ENCODE measurements around the gene UEVLD.

UEVLD gene

DNA sequence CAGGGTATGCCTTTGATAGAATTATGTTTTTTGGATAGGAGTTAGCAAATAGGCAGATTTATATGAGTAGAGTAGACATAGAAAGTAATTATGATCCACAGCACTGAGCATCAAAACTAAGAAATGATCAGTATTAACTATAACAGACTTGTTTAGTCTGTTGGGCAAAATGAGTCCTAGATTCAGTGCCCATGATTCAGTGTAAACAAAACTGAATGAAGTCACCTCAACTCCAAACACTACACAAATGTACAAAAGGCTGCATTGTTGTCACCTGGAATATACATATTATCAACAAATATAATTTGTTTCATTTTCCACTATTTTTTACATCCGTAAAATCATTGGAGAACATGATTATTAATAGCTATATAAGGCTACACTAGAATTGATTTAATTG, 6.7 kb downstream of the UEVLD start:
- no peak for DNase-seq (ENCODE audit: low read depth in 2 of 2)

DNA sequence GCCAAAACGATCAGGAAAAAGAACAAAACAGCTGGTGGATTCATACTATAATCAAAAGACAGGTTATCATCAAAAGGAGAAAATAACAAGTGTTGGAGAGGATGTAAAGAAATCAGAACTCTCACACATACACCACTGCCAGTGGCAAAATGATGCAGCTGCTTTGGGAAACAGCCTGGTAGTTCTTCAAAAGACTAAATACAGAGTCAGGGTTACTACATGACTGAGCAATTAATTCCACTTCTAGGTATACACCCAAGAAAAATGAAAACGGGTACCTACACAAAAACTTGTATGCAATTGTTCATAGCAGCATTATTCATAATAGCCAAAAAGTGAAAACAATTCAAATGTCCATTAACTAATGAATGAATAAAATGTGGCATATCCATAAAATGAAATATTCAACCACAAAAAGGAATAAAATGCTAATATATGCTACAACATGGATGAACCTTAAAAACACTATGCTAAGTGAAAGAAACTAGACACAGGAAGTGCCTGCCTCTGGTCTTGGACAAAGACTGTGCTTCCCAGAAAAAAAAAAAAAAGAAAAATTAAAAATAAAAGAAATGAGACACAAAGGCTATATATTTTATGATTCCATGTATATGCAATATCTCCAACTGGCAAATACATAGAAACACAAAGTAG, 8.3 kb downstream of the UEVLD start:
- no peak for DNase-seq (ENCODE audit: low read depth in 2 of 2)

DNA sequence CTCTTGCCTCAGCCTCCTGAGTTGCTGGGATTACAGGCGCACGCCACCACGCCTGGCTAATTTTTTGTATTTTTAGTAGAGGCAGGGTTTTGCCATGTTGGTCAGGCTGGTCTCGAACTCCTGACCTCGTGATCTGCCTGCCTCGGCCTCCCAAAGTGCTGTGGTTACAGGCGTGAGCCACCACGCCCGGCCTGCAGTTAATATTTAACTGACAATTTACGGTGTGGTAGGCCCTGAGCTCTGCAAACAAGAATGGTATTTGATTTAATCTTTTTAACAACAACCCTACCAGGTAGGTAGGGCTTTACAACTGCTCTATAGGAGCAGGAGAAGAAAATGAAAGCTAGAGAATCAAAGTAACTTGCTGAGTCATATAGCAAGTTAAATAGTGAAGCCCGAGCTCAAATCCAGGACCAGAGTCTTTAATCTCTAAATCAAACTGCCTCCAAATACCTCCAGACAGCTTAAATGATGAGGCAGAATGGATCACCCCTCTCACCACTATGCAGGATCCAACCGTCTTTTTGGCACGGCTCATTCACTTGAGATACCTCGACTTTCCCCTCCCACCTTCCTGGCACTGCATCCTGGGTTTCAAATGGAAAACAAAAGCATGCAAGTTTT, 9.4 kb downstream of the UEVLD start:
- DNase-seq (ENCODE audit: low read depth in 2 of 2) = no peak

DNA sequence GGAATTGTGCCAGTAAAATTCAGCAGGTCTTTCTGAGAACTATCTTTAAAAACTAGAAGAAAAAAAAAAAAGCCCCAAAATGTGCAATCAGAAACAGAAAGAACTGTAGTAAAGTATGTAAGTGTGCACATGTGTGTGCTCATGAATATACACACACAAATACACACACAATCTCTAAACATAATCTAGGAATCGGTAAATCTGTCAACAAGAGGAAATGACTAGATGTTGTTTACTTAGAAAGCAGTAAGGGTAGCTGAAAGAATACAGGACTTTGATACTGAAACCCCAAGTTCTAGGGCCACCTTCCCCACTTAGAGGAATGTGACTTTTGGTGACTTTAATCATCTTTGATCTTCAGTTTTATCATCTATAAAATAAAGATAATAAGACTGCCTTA, 13.2 kb downstream of the UEVLD start:
- DNase-seq (ENCODE audit: low read depth in 2 of 2) = no peak

DNA sequence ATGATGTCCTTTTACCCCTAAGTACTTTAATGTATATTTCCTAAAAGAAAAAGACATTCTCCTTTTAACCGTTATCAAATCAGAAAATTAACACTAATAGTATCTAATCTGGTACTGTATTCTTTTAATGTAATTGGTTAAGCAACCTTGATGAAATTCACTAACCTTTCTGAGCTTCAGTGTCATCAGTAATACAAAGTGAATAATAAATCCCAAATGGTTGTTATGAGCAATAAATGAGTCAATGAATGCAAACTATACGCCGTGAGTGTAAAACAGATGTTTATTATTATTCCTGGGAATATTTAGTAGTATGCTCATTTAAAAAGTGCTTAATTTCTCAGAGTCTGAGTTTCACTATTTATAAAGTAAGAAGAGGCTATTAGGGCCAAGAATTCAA, 21.5 kb downstream of the UEVLD start:
- no peak for DNase-seq (ENCODE audit: low read depth in 2 of 2)

DNA sequence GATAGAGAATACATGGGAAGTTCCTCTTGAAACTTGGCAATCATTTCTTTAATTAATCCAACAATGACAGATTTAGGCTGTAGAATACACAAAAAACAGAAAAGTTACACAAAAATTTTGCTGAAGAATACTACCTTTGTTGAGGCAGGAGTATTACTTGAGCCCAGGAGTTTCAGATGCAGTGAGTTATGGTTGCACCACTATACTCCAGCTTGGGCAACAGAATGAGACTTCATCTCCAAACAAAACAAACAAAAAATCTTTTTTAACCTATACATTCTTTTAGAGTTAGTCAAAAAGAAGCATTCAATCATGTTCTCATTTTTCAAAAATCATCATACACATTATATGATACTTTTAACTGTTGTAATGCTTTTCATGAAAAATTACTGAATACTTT, 22.1 kb downstream of the UEVLD start:
- no peak for DNase-seq (ENCODE audit: low read depth in 2 of 2)

DNA sequence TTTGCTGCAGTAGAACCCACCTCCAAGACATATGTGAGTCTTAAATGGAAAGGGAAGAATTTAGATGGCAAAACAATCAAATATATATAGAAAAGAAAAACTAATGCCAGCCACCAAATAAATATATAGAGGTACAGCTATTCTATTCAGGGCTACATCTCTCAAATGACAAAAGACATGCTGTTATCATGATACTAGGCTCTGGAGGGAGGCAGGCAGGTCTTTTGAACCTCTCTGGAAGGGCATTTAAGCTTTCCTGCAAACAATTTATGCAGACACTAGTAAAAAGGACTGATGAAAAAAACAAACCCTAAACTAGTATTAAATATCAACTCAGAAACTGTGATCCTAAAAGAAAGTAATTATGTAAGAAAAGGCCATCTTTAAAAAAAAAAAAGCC, 24.4 kb downstream of the UEVLD start:
- no peak for DNase-seq (ENCODE audit: low read depth in 2 of 2)

DNA sequence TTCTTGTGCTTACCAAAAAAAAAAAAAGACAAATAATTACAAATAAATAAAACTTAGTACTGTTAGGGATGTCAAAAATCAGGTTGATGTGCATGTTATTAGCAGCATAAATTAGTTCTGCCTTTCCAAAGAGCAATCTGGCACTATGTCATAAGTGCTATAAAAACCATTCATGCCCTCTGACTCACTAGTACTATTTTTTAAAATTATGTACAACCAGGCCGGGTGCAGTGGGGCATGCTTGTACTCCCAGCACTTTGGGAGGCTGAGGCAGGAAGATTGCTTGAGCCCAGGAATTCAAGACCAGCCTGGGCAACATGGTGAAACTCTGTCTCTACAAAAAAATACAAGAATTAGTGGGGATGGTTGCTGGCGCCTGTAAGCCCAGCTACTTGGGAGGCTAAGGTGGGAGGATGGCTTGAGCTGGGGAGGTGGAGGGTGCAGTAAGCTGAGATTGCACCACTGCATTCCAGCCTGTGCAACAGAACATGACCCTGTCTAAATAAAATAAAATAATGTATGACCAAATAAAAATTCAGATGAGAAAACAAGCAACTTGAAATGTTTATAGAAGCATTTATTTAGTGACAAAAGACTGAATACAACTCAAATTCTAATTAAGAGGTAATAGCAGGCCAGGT, 25.3 kb downstream of the UEVLD start:
- DNase-seq (ENCODE audit: low read depth in 2 of 2) = no peak

DNA sequence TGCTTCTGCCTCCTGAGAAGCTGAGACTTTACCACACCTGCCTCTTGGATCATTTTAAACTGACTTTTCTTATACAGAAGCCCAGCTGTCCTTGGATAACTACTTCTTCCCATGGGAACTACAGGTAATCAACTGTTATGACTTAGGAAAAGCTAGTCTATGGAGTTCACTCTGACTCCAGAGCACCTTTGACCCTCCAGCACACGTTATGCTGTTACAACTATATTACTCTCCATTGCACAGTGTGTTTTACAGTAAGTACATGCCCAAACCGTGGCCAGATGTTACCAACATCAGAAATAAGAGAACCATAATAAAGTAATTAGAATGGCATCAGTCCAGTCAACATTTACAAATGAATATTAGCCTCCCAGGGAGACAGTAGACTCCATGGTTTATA, 40.5 kb downstream of the UEVLD start:
- DNase-seq (ENCODE audit: low read depth in 2 of 2) = no peak

DNA sequence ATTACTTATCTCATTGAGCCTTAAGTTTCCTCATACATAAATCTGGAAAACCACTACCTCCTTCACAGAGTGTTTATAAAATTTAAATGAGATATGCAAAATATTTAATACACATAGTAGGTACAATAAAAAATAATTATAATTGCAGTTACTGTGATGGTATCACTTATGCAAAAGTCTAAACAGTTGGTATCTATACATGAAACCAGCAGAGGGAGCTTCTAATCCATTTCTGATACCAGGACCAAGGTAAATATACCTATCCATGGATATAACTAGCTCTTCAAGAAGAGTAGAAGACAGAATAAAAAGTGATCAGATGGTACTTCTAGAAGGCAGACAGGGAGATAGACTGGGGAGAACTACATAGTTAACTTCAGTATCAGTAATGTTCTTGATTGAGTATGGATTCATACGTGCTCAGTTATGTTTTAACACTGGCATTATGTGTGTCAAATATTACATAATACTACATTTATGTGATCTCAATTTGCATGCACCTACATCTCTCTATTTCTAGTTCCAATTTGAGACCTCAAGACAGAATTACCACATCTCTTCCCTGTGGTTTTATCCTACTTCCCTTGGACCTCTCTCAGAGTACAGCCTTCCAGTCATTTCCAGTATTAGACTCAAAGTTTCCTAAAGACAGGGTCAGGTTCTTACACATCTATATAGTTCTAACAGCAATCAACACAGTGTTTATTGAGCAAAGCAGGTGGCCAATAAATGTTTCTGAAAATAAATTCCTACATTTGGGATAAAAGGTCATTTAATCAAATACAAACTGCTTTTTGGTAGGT, 48.1 kb downstream of the UEVLD start:
- DNase-seq (ENCODE audit: low read depth in 2 of 2) = no peak

DNA sequence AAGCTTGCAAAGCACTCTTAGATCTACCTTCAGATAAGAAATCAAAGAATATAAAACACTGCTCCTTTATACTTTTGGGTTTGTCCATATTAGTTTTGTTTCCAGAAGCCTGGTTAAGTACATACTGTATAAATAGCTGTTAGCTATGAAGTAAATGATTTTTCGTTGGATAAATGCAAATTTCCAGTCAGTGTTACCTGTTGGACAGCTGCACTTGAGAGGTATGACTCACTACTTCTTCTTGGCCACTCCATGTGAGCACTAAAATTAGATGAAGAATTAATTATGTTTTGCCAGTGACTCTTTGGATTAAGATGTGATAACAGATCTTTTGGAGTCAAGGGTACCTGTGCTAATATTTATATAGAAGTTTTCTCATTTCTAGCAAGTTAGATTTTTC, 52.3 kb downstream of the UEVLD start:
- no peak for DNase-seq (ENCODE audit: low read depth in 2 of 2)

DNA sequence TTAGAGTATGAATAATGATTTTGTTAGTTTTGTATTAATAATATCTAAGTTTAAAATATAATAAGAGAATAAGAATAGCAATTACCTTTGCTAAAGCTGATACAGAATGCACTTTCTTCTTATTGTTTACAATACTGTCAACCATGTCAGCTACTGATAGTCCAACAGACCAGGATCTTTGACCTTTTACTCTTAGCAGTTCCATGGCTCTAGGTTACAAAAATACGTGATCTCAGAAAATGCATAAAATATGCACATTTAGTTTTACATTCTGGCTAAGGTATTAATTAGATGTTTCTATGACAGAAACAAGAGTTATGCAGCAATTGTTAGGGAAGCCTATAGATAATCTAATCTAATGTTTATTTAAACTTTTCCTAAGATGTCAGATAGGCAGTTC, 54.3 kb downstream of the UEVLD start:
- no peak for DNase-seq (ENCODE audit: low read depth in 2 of 2)

DNA sequence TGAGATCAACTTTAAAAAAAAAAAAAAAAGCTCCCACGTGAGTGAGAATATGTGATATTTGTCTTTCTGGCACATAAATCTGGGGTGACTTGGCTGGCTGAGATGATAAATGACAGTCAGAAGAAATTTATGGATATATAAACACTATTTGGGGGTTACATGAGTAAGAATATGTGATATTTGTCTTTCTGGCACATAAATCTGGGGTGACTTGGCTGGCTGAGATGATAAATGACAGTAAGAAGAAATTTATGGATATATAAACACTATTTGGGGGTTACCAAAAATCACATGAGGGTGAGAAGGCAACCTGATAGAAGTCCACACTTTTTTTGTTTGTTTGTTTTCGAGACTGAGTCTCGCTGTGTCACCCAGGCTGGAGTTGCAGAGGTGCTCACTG, 55.2 kb downstream of the UEVLD start:
- DNase-seq (ENCODE audit: low read depth in 2 of 2) = no peak

DNA sequence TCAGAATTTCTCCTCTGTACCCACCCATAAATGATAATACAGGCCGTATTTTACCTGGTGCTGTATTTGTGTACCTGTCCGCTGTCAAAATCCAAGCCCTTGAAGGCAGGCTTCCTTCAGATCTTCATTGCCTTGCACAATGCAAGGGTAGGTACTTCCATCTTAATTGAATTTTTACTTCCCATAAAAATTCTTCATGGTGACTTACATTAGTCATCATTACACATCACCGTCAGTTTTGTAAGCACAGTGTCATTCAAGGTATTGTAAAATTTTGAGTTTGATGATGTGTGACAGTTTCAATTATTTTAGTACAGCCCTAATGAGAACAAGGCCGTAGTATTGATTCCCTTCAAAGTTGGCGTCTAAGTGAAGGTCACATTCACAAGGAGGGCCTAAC, 61.0 kb downstream of the UEVLD start:
- DNase-seq (ENCODE audit: low read depth in 2 of 2) = no peak

DNA sequence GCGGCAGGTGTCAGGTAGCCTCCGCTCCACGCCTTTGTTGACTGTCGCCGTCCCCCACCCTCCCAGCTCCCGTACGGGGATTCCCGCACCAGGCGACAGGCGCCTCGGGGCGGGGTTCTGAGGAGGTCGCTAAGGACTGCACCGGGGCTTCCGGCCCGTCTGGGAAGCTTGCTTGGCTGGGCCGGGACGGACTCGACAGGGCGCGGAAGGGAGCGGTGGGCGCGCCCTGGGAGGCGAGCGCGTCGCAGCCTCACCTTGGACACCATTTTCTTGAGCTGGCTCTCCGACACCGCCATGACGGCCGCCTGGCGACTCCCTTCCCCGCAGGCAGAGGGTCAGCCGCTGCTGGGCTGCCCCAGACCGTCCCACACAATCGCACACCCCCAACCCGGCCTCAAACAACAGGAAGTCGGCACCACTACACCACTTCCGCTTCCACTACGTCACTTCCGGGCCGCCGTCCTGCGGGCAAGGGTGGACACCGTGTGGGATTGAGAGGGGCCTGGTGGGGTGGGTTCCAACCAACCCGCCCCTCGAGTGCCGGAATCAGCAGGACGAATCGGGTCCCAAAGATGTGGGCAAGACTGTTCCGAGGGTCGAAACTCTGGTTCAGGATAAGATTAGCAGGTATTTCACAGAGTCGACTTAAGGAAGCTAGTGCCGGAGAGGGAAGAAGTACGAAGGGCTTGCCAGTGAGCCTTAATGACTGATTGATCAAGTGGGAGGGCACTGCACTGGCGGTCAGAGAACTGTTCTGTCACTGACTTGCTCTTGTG, 61.8 kb downstream of the UEVLD start, which contains the start of gene TSG101:
Gene TSG101, minus strand, starts transcription at position 422 of the 776 bp plus-strand sequence. Its CDS starts 126 bp downstream, at position 296.
- peak; percentile 90 for DNase-seq (ENCODE audit: low read depth in 2 of 2)

DNA sequence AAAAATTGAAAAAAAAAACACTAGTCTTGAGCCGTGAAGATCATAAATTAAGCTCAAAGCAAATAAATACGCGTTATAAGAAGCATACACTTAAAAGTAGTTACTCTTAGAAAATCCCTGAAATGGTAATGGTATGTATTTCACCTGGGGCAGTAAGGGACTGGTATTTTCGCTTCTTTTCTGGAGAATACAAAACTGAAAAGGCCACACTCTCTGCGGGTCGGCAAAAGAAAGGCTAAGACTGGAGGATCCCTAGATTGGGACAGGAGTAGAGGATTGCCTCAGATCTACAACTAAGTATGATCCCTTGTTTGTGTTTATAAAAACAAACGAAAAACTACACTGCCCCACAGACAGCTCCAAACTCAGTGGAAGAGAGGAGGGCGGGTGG, 62.4 kb downstream of the UEVLD start:
- no peak for DNase-seq (ENCODE audit: low read depth in 2 of 2)

DNA sequence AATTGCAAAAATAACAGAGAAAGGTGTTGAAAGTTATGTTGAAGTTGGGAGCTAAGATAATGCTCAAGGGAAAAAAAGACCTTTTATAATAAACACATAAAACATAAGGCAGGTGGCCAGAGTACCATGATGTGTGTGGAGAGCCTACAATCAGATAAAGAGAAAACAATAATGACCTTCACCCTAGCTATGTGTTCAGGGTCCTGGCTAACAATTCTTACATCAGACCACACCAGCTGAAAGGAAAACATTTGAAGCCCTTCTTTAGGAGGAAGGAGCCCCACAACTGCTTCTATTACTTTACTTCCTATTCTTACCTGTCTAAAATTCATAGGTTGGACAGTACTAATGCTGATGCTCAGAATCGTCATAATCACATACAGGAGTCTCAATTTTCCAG, 64.3 kb downstream of the UEVLD start:
- DNase-seq (ENCODE audit: low read depth in 2 of 2) = no peak

DNA sequence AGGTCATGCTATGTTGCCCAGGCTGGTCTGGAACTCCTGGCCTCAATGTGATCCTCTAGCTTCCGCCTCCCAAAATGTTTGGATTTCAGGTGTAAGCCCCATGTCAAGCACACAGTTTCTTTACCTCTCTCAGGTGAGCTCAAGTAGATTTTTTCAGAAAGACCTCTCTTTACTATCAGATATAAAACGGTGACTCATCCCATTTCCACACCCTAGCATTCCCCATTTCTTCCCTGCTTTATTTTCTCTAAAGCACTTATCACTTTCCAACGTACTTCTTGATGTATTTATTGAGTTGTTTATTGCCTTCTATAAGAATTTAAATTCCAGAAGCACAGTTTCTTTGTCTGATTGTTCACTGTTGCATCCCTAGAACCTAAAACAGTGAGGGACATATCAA, 65.5 kb downstream of the UEVLD start:
- DNase-seq (ENCODE audit: low read depth in 2 of 2) = no peak

DNA sequence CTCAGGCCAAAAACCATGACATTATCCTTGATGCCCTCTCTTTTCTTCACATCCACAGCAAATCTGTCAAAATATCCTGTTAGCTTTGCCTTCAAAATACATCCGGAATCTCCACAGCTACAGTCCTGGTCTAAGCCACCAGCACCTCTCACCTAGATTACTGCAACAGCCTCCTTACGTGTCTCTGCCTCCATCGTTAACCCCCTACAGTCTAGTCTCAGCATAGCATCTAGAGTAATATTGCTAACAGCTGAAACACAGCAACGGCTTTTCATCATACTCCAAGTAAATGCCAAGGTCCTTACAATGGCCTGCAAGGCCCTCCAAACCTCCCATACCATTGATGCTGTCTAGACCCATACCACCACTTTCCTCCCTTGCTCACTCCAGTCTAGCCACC, 66.1 kb downstream of the UEVLD start:
- DNase-seq (ENCODE audit: low read depth in 2 of 2) = no peak

DNA sequence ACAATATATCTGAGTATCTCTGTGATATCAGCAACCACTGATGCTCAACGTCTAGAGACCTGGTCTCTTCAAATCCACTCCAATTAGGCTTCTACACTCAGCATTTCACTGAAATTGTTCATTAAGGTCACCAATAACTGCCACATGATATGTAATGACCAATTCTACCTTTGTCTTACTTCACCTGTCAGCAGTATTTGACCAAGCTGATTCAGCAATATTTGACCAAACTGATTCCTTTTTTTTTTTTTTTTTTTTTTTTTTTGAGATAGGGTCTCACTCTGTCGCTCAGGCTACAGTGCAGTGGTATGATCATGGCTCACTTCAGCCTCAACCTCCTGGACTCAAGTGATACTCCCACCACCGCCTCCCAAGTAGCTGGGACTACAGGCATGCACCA, 67.4 kb downstream of the UEVLD start:
- no peak for DNase-seq (ENCODE audit: low read depth in 2 of 2)

DNA sequence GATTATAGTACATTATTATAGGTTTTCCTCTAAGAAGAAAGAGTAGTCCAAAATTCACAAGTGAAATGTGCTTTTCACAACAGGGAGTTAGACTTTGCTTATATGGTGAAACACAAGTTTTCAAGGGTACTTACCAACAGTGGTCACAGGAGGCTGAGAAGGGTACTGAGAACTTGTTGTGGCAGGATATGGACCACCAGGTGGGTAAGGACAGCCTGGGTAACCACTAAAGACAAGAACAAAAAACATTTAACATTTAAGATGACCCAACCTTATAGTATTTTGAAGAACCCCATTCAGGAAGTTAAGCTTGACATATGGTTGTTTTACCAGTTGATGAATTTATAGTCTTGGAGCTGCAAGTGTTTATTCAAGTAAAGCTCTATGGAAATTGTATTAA, 86.2 kb downstream of the UEVLD start:
- no peak for DNase-seq (ENCODE audit: low read depth in 2 of 2)

DNA sequence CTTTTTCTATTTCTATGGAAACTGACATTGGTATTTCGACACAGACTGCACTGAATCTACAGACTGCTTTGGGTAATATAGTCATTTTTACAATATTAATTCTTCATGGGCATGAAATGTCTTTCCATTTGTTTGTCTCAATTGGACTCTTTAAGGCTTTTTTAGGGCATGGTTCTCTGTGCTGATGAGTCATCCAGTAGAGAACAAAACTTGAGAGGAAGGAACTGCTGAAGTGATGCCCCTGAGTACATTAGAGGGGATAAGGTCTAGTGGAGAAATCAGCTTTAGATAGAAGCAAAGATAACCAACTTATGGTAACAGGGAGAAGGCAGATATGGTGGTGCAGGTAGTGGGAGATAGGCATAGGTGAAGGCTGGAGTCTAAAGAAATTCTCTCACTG, 86.9 kb downstream of the UEVLD start:
- DNase-seq (ENCODE audit: low read depth in 2 of 2) = no peak

Measured in stimulated activated CD4-positive, alpha-beta T cell treated with anti-CD3 and anti-CD28 coated beads, Interleukin-4, amount 100 ng/mL, for 48 hours (primary cell).